GM23248 (cell line): ENCODE data around the gene NLRC5. TPM values are rescaled to one million over a fixed set of nuclear protein-coding genes. Genes with fewer than 3 reads are reported as not detected.
A peak's percentile ranks its signal among the peaks of the same experiment; 100 is the strongest.
"Not testable (repeated sequence)": the region's sequence is repeated elsewhere in the genome, so short reads cannot be mapped to it uniquely, and the experiment has no call there.

ENCODE experiments used
- DNase-seq: peaks from one replicate; pipeline ENCODE4 v3.0.0-alpha.2; 2015
- H2AFZ ChIP-seq: fragments of 200-600 bp; sonication (generic); 2 replicates; pipeline ENCODE4 v1.6.1; 2016; ENCODE audit warnings: antibody characterized with exemption
- H3F3A ChIP-seq: fragments of 200-600 bp; sonication (generic); 2 replicates; pipeline ENCODE4 v1.6.1; 2016; ENCODE audit warnings: mild to moderate bottlenecking, antibody characterized with exemption, mixed run types; ENCODE audit not compliant: insufficient read depth
- H3K27ac ChIP-seq: fragments of 200-600 bp; sonication (generic); 2 replicates; pipeline ENCODE4 v1.5.1; 2016; ENCODE audit warnings: mild to moderate bottlenecking
- H3K27me3 ChIP-seq: fragments of 200-600 bp; sonication (generic); replicated peaks from 2 replicates; pipeline ENCODE4 v1.6.1; 2016; ENCODE audit warnings: mild to moderate bottlenecking; ENCODE audit not compliant: insufficient read depth
- H3K36me3 ChIP-seq: fragments of 200-600 bp; sonication (generic); 2 replicates; pipeline ENCODE4 v1.6.1; 2016; ENCODE audit warnings: low read depth, mild to moderate bottlenecking
- H3K4me1 ChIP-seq: fragments of 200-600 bp; sonication (generic); 2 replicates; pipeline ENCODE4 v1.6.1; 2016; ENCODE audit warnings: mild to moderate bottlenecking; ENCODE audit not compliant: insufficient read depth
- H3K4me2 ChIP-seq: fragments of 200-600 bp; sonication (generic); one replicate; pipeline ENCODE4 v1.6.1; 2016; ENCODE audit warnings: mild to moderate bottlenecking; ENCODE audit not compliant: unreplicated experiment
- H3K4me3 ChIP-seq: fragments of 200-600 bp; sonication (generic); 2 replicates; pipeline ENCODE4 v1.5.1; 2016; ENCODE audit warnings: mild to moderate bottlenecking
- H3K79me2 ChIP-seq: fragments of 200-600 bp; sonication (generic); 2 replicates; pipeline ENCODE4 v1.6.1; 2016; ENCODE audit warnings: mild to moderate bottlenecking; ENCODE audit not compliant: insufficient read depth
- H3K9ac ChIP-seq: fragments of 200-600 bp; sonication (generic); 2 replicates; pipeline ENCODE4 v1.6.1; 2016; ENCODE audit warnings: mild to moderate bottlenecking
- H3K9me2 ChIP-seq: fragments of 200-600 bp; sonication (generic); 2 replicates; pipeline ENCODE4 v1.6.1; 2016; ENCODE audit warnings: mixed run types, mild to moderate bottlenecking, moderate library complexity; ENCODE audit not compliant: insufficient read depth
- H3K9me3 ChIP-seq: fragments of 200-600 bp; sonication (generic); one replicate; pipeline ENCODE4 v1.6.1; 2017; ENCODE audit warnings: low read depth
- H4K20me1 ChIP-seq: fragments of 200-600 bp; sonication (generic); 2 replicates; pipeline ENCODE4 v1.6.0; 2016; ENCODE audit not compliant: insufficient read depth
- EZH2 ChIP-seq: fragments of 200-600 bp; sonication (generic); IDR thresholded peaks from 2 replicates; pipeline ENCODE4 v1.6.1; 2018; ENCODE audit warnings: antibody characterized with exemption, mild to moderate bottlenecking; ENCODE audit not compliant: insufficient read depth, poor library complexity, severe bottlenecking
- EZH2phosphoT487 ChIP-seq: fragments of 200-600 bp; sonication (generic); IDR thresholded peaks from 2 replicates; pipeline ENCODE4 v1.6.1; 2018; ENCODE audit warnings: antibody characterized with exemption, moderate library complexity, mild to moderate bottlenecking, low read depth; ENCODE audit not compliant: insufficient read depth
- WGBS, 2 experiments: methylation state at CpG; one replicate each; pipeline ENCODE4 v1.1.6; 2015 to 2017; ENCODE audit warnings: low lambda C conversion rate in 2 of 2, low coverage in 1 of 2; ENCODE audit errors: missing lambda C conversion rate in 2 of 2; 5-methylcytosine and 5-hydroxymethylcytosine counted together
- in situ Hi-C: fragments of 300-500 bp; cut with MboI; formaldehyde crosslinking; loops from 2 replicates; pipeline ENCODE4 v1.15.0; 2020
- polyA plus RNA-seq: library from polyadenylated mRNA; unstranded; fragments of >200 nt; fragmentation: Nextera tagmentation; extraction: Ambion mirVana; gene quantifications from 2 replicates; pipeline ENCODE4 v1.2.1, GENCODE V29; 2016
- total RNA-seq: library from RNA; depleted of rRNA; stranded (reverse); fragments of >200 nt; shearing (Covaris generic); gene quantifications from 2 replicates; pipeline ENCODE4 v1.2.3, GENCODE V29; 2014

The NLRC5 gene
- total and polyA plus RNA-seq, 2 experiments from 2014 or later, result 10.6 to 17.1 TPM

- Histone ChIP-seq H3K27ac (no peak overlapping the region), H3K4me3 (no peak overlapping the region), H3K36me3 (no peaks in the 10 kb centered on the region), H3K9me2 (no peaks in the 10 kb centered on the region), H3K27me3 (no peaks in the 10 kb centered on the region), H3K4me2 (no peak overlapping the region), H2AFZ (no peak overlapping the region), H3K9me3 (no peaks in the 10 kb centered on the region), H4K20me1 (no peaks in the 10 kb centered on the region), H3K4me1 (peaks cover 31% of the 10 kb centered on the region), H3K9ac (no peak overlapping the region), H3K79me2 (peaks cover 28% of the 10 kb centered on the region), H3F3A (0 out of 2 replicates have a peak, but pooled peaks cover 8% of the 10 kb centered on the region)
- in situ Hi-C loops, result no loop called here
- DNase-seq, result no peak
- 91 to 100% methylated on average over 1 of the region's 1 CpG for WGBS, 2 experiments
- TF ChIP-seq EZH2phosphoT487, result no peak
- TF ChIP-seq EZH2, result no peak
Observed at GRCh38 chr16:56986361-56986760, 3.0 kb upstream of the NLRC5 start.

GRCh38 chr16:56986908-56987307, 2.4 kb upstream of the NLRC5 start:
- H3K27me3 ChIP-seq, H4K20me1 ChIP-seq, H3K9me2 ChIP-seq, H3K4me2 ChIP-seq, H3K36me3 ChIP-seq, in situ Hi-C loops, H2AFZ ChIP-seq, H3K9me3 ChIP-seq, H3K27ac ChIP-seq, H3F3A ChIP-seq, H3K4me3 ChIP-seq, H3K9ac ChIP-seq, DNase-seq: not testable (repeated sequence)
- peaks cover 34% of the 10 kb centered on the region for H3K79me2 ChIP-seq
- 79 to 85% methylated on average over 4 of the region's 4 CpGs for WGBS, 2 experiments
- peaks cover 31% of the 10 kb centered on the region for H3K4me1 ChIP-seq

- Histone ChIP-seq H3K79me2 (peaks cover 42% of the 10 kb centered on the region), H3K9ac (no peak overlapping the region), H3K9me2 (no peaks in the 10 kb centered on the region), H3F3A (0 out of 2 replicates have a peak, but pooled peaks cover 8% of the 10 kb centered on the region), H3K27me3 (no peaks in the 10 kb centered on the region), H3K36me3 (no peaks in the 10 kb centered on the region), H3K9me3 (no peaks in the 10 kb centered on the region), H4K20me1 (no peaks in the 10 kb centered on the region), H3K4me3 (no peak overlapping the region), H3K4me2 (no peak overlapping the region), H3K27ac (peak overlapping the region; percentile 69; the same call in 1 of the 2 replicates), H2AFZ (no peak overlapping the region), H3K4me1 (peaks cover 31% of the 10 kb centered on the region)
- DNase-seq, result no peak
- 93 to 98% methylated on average over 2 of the region's 2 CpGs for WGBS, 2 experiments
- TF ChIP-seq EZH2phosphoT487, result no peak
- no peak for TF ChIP-seq EZH2
- in situ Hi-C loops, result no loop called here
Observed at GRCh38 chr16:56987692-56988091, 1.7 kb upstream of the NLRC5 start.

GRCh38 chr16:56988161-56988947, 1.0 kb upstream of the NLRC5 start:
- H3K4me1 ChIP-seq, result peaks cover 35% of the 10 kb centered on the region
- no peaks in the 10 kb centered on the region for H3K36me3 ChIP-seq
- no peaks in the 10 kb centered on the region for H3K27me3 ChIP-seq
- in situ Hi-C loops, result no loop called here
- H3K9me3 ChIP-seq, result no peaks in the 10 kb centered on the region
- H3K27ac ChIP-seq, result peak overlapping the region; percentile 69
- 0 out of 2 replicates have a peak, but pooled peaks cover 8% of the 10 kb centered on the region for H3F3A ChIP-seq
- peak; percentile 72 for DNase-seq
- H4K20me1 ChIP-seq, result no peaks in the 10 kb centered on the region
- H3K4me3 ChIP-seq, result peak overlapping the region; percentile 86
- peak overlapping the region; percentile 87 for H3K9ac ChIP-seq
- peak overlapping the region; percentile 90 for H2AFZ ChIP-seq
- peaks cover 48% of the 10 kb centered on the region for H3K79me2 ChIP-seq
- no peak for TF ChIP-seq EZH2
- TF ChIP-seq EZH2phosphoT487, result no peak
- 67% methylated on average over 6 of the region's 6 CpGs for WGBS, 2 experiments
- H3K9me2 ChIP-seq, result no peaks in the 10 kb centered on the region
- H3K4me2 ChIP-seq, result peak overlapping the region; percentile 87
